Stimulated activated CD8-positive, alpha-beta memory T cell treated with anti-CD3 and anti-CD28 coated beads, Interleukin-4, amount 100 ng/mL, for 4 hours (primary cell): ENCODE results near the gene SMCO1.
"Not testable (repeated sequence)": the region's sequence is repeated elsewhere in the genome, so short reads cannot be mapped to it uniquely, and the experiment has no call there.

Experiments
- DNase-seq, 2 donors: peaks; one replicate each; pipeline ENCODE4 v3.0.0-alpha.2; 2020; ENCODE audit warnings: low read depth in 2 of 2, low spot score in 1 of 2

SMCO1 gene

DNA sequence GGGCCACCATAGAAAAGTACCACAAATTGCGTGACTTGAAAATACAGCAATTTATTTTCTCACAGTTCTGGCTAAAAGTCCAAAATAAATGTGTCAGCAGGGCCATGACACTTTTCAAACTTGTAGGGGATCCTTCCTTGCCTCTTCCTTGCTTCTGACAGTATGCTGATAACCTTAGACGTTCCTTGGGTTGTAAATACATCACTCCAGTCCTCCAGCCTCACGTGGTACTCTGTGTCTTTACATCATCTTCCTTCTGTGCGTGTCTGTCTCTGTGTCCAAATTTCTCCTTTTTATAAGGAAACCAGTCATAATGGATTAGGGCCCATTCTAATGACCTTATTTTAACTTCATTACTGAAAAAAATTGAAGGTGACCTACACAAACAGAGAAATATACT lies 19.0 kb downstream of the SMCO1 start:
- no peak for DNase-seq

DNA sequence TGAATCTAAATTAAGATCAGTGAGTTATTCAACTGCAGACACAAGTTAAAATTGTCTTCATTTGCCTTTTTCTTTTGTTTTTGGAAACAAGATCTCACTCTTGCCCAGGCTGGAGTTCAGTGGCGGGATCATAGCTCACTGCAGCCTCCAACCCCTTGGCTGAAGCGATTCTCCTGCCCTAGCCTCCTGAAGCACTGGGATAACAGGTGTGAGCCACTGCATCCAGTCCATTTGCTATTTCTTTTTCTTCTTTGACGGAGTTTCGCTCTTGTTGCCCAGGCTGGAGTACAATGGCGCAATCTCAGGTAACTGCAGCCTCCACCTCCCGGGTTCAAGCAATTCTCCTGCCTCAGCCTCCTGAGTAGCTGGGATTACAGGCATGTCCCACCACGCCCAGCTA lies 21.9 kb downstream of the SMCO1 start:
- no peak for DNase-seq

DNA sequence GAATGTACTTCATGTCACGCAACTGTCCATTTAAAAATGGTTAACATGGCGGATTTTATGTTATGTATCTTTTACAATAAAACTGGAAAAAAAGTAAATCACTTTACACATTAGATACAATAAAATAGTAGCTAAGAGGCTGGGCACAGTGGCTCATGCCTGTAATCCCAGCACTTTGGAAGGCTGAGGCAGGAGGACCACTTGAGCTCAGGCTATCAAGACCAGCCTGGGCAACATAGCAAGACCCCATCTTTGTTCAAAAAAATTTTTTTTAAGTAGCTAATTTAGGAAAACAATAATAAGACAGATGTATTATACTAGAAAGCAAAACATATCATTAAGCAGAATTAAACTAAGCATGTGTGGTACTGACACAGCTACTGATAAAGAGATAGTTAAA lies 23.1 kb downstream of the SMCO1 start:
- no peak for DNase-seq

DNA sequence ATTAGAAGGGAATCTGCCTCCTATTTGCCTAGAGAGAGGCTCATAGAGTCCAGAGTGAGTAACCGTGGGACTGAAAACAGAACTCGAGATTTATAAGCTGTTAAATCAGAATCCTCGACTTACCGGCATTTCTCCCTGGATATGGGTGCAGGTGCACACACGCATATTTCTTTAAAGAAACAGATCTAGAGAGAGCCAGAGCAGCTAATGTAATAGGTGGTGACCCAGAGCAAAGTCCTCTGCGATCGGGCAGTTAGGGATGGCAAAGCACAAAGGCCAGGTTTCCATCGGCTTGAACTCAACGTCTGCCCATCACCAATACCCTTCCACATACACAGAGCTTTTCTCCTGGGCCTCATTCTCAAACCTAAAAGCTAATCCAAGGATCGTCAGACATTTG lies 25.4 kb downstream of the SMCO1 start:
- no peak for DNase-seq

DNA sequence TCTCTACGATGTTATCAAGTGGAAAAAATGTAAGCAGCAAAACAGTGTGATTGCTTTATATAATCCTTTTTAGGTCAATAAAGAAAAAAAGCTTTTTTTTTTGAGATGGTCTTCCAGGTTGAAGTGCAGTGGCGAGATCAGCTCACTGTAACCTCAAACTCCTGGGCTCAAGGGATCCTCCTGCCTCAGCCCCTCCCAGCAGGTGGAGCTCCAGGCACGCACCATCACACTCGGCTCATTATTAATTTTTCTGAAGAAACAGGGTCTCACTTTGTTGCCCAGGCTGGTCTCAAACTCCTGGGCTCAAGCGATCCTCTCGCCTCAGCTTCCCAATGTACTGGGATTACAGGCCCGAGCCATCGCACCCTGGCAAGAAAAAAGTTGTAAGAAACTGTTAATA lies 28.9 kb downstream of the SMCO1 start:
- DNase-seq: no peak

DNA sequence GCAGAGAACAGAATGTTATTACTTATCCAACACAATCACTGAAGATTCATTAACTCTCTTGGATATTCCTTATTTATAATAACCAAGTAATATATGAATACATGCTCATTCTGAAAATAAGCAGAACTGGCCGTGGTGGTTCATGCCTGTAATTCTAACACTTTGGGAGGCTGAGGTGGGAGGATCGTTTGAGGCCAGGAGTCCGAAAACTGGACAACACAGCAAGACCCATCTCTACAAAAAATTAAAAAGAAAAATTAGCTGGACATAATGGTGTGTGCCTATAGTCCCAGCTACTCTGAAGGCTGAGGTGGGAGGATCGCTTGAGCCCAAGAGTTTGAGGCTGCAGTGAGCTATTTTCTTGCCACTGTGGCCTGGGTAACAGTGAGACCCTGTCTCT lies 37.5 kb downstream of the SMCO1 start:
- DNase-seq: no peak

DNA sequence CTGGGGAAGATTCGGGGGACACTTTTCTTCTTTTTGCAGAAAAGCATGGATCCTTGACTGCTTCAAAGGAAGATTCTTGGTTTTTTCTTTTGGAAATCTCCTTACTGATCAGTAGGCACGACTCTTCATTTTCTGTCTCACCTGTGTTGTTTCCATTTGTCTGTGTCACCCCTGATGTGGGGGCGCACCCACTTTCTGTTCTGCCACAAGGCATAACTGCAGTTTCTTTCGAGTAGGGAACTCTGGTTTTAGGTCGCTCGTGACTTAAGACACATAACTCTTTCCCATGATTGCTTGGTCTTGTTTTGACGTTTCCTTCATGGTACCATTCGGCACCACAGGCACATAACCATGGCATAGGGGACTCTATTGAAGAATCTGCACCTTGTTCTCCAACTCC lies 42.9 kb downstream of the SMCO1 start:
- no peak for DNase-seq

DNA sequence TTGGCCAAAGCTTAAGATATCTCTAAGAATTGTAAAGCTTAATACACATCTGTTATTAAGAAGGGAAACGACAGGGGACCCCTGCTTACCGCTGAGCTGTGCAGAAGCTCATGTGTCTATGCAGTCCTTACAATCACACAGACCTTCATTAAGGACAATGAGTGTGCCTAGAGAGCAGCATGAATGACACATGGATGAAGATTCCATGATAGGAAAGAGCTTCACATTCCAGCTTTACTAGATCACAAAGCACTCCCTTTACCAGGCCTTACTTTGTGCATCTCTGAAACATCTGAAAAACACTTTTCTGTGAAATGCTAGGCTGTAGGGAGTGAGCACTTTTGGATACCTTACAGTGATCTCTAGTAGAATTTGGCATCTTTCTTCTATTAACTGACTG lies 43.6 kb downstream of the SMCO1 start:
- no peak for DNase-seq

DNA sequence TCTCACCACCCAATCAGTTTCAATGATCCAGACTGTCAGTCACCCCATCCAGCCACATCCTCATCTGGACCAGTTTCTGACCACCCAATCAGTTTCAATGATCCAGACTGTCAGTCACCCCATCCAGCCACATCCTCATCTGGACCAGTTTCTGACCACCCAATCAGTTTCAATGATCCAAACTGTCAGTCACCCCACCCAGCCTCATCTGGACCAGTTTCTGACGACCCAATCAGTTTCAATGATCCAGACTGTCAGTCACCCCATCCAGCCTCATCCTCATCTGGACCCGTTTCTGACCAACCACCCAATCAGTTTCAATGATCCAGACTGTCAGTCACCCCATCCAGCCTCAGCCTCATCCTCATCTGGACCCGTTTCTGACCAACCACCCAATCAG lies 45.0 kb downstream of the SMCO1 start:
- not testable (repeated sequence) for DNase-seq

DNA sequence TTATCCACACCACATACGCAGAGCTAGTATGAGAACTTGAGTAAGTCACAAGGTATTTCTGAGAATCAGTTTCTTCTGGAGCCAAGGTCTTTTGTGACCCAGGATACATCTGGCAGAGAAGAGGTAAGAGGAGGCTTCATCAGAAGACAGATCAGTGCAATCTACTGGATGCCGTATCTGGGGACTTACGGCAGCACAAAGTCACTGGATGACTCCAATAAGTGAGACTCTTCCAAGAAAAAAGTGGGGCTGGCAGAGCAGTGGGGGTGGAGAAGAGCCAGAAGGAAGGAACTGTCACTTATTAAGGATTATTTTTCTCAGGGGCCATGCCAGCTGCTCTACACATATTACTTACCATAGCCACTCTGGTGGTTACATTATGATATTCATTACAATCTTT lies 51.3 kb downstream of the SMCO1 start:
- no peak for DNase-seq

DNA sequence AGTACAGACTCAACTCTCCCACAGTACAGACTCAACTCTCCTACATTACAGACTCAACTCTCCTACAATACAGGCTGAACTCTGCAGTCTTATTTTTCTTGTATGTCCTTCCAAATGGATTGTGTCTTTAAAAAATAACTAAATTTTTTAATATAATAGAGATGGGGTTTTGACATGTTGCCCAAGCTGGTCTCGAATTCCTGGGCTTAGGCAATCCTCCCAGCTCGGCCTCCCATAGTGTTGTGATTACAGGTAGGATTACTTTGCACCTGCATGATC lies 51.7 kb downstream of the SMCO1 start:
- DNase-seq: no peak

DNA sequence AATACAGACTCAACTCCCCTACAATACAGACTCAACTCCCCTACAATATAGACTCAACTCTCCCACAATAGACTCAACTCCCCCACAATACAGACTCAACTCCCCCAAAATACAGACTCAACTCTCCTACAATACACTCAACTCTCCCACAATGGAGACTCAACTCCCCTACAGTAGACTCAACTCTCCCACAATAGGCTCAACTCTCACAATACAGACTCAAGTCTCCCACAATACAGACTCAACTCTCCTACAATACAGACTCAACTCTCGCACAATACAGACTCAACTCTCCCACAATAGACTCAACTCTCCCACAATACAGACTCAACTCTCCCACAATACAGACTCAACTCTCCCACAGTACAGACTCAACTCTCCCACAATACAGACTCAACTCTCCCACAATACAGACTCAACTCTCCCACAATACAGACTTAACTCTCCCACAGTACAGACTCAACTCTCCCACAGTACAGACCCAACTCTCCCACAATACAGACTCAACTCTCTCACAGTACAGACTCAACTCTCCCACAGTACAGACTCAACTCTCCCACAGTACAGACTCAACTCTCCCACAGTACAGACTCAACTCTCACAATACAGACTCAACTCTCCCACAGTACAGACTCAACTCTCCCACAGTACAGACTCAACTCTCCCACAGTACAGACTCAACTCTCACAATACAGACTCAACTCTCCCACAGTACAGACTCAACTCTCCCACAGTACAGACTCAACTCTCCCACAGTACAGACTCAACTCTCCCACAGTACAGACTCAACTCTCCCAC lies 52.3 kb downstream of the SMCO1 start:
- not testable (repeated sequence) for DNase-seq

DNA sequence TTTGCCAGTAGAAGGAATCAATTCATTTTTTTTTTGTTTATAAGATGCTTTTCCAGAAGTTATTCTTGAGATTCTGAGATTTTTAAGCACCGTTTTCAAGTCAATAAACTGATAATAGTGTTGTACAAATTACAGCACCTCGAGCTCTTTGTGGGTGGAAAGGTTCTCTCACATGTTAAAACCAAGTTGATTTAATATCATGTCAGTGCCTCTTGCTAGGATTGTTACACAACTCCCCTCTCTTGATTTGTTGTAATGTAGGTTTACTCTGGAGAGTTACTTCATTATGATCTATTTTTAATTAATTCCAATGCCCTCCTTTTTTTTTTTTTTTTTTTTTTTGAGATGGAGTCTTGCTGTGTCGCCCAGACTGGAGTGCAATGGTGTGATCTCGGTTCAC lies 57.1 kb downstream of the SMCO1 start:
- DNase-seq: no peak

DNA sequence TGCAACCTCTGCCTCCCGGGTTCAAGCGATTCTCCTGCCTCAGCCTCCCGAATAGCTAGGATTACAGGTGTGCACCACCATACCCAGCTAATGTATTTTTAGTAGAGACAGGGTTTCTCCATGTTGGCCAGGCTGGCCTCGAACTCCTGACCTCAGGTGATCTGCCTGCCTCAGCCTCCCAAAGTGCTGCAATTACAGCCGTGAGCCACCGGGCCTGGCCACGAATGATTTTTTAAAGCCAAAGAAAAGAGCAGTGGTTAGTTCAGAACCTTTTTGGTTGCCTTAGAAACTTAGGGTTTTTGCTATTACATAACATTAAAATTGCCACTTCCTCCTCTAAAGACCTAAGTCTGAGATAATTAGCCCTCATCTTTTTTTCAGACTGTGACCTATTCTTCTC lies 57.7 kb downstream of the SMCO1 start:
- DNase-seq: not testable (repeated sequence)
